ENCODE results near the gene CYP46A1. TPM values are rescaled to one million over a fixed set of nuclear protein-coding genes. Genes with fewer than 3 reads are reported as not detected.
A peak's percentile ranks its signal among the peaks of the same experiment; 100 is the strongest.

The CYP46A1 gene
- total RNA-seq, 4 donors from 2014 or later, result 0.13 to 4.7 (median 0.55) TPM; not detected in 1

GRCh38 chr14:99774556-99775307 is 90.6 kb downstream of the CYP46A1 start:
- TF ChIP-seq POLR2A (IDR thresholded peaks at IDR 0.05), result no peak
- no peak for TF ChIP-seq CTCF (IDR thresholded peaks at IDR 0.05)
- intact Hi-C loops (cut with DNase I; ENCODE audit: low total_unique reads), result no loop called here
- no peak overlapping the region for H3K4me3 ChIP-seq (ENCODE audit: low read depth, poor library complexity, severe bottlenecking)
- DNase-seq (ENCODE audit: low spot score in 2 of 2), result peak in 1 of 2 donors; percentile 86
- WGBS, 2 donors, result 53% methylated on average over 6 of the region's 6 CpGs

- DNase-seq (ENCODE audit: low spot score in 2 of 2), result peak in 1 of 2 donors; percentile 76
- intact Hi-C loops (cut with DNase I; ENCODE audit: low total_unique reads), result no loop called here
- H3K4me3 ChIP-seq (ENCODE audit: low read depth, poor library complexity, severe bottlenecking), result no peak overlapping the region
- 78 to 83% methylated on average over 9 of the region's 9 CpGs for WGBS, 2 donors
- TF ChIP-seq POLR2A (IDR thresholded peaks at IDR 0.05) (no peak), CTCF (IDR thresholded peaks at IDR 0.05) (no peak)
Measured at GRCh38 chr14:99775351-99775750, 91.3 kb downstream of the CYP46A1 start.

Other genes starting within 250 kb of the CYP46A1 start
- gene SETD3, start 203.4 kb upstream of the CYP46A1 start, total RNA-seq, result 10 to 100 TPM; 36.8 to 62.5 (median 47.6) TPM
- gene CCNK, start 202.9 kb upstream of the CYP46A1 start, total RNA-seq, result 10 to 100 TPM; 15.0 to 29.4 (median 25.3) TPM
- 10 to 100 TPM; 17.2 to 47.7 (median 33.3) TPM for gene CCDC85C, start 80.1 kb upstream of the CYP46A1 start, total RNA-seq
- gene HHIPL1, start 39.2 kb upstream of the CYP46A1 start, total RNA-seq, result 1 to 10 TPM in 2 of 4 donors, under 1 TPM in 2; 0.59 to 2.4 (median 0.92) TPM
- 10 to 100 TPM; 10.7 to 24.7 (median 21.3) TPM for gene EML1, start 109.1 kb downstream of the CYP46A1 start, total RNA-seq